HPDE6-E6E7 (cell line): ENCODE data around the gene SORCS3.

Source experiments
- DNase-seq: peaks from one replicate; pipeline ENCODE4 v3.0.0; 2011; ENCODE audit warnings: missing footprints; ENCODE audit errors: extremely low spot score

The SORCS3 gene

GRCh38 chr10:104913390-104913789 lies 272.3 kb downstream of the SORCS3 start:
- DNase-seq = no peak

GRCh38 chr10:104920476-104920875 lies 279.4 kb downstream of the SORCS3 start:
- no peak for DNase-seq

- no peak for DNase-seq
Observed at GRCh38 chr10:104921763-104922162, 280.7 kb downstream of the SORCS3 start.

- no peak for DNase-seq
Observed at GRCh38 chr10:104922810-104923209, 281.7 kb downstream of the SORCS3 start.

- no peak for DNase-seq
Observed at GRCh38 chr10:104923501-104923900, 282.4 kb downstream of the SORCS3 start.

- DNase-seq = no peak
Observed at GRCh38 chr10:104924101-104924795, 283.2 kb downstream of the SORCS3 start.

- no peak for DNase-seq
Observed at GRCh38 chr10:104925232-104925851, 284.3 kb downstream of the SORCS3 start.

- DNase-seq = no peak
Observed at GRCh38 chr10:104928734-104929133, 287.6 kb downstream of the SORCS3 start.

GRCh38 chr10:104931612-104932134 lies 290.6 kb downstream of the SORCS3 start:
- no peak for DNase-seq

- no peak for DNase-seq
Observed at GRCh38 chr10:104935656-104936055, 294.6 kb downstream of the SORCS3 start.

- no peak for DNase-seq
Observed at GRCh38 chr10:104937567-104937966, 296.5 kb downstream of the SORCS3 start.

GRCh38 chr10:104938031-104938430 lies 296.9 kb downstream of the SORCS3 start:
- no peak for DNase-seq

- DNase-seq = no peak
Observed at GRCh38 chr10:104941662-104942061, 300.6 kb downstream of the SORCS3 start.

- no peak for DNase-seq
Observed at GRCh38 chr10:104947314-104947713, 306.2 kb downstream of the SORCS3 start.

- DNase-seq = no peak
Observed at GRCh38 chr10:104957178-104957841, 316.2 kb downstream of the SORCS3 start.

GRCh38 chr10:104966563-104967297 lies 325.6 kb downstream of the SORCS3 start:
- DNase-seq = no peak

GRCh38 chr10:104980368-104980767 lies 339.3 kb downstream of the SORCS3 start:
- no peak for DNase-seq

GRCh38 chr10:104981995-104982394 lies 340.9 kb downstream of the SORCS3 start:
- no peak for DNase-seq

- DNase-seq = no peak
Observed at GRCh38 chr10:104988686-104989085, 347.6 kb downstream of the SORCS3 start.

- DNase-seq = no peak
Observed at GRCh38 chr10:104989880-104990279, 348.8 kb downstream of the SORCS3 start.

- no peak for DNase-seq
Observed at GRCh38 chr10:104993085-104993484, 352.0 kb downstream of the SORCS3 start.

- no peak for DNase-seq
Observed at GRCh38 chr10:105001269-105001668, 360.2 kb downstream of the SORCS3 start.
